Kidney (tissue), 14 donors: Measurements from ENCODE around the gene HAT1. TPM values are rescaled to one million over a fixed set of nuclear protein-coding genes. Genes with fewer than 3 reads are reported as not detected.

ENCODE experiments used
- DNase-seq, 5 donors: peaks; one replicate each; pipeline ENCODE4 v3.0.0-alpha.2; 2013 to 2020
- FAIRE-seq: peaks from 2 replicates; lab custom pipeline; 2012; peaks lifted over from hg19 to GRCh38; lab: Jason Lieb, UNC
- H3K27ac ChIP-seq, 2 donors: one replicate each; pipeline ENCODE4 v1.7.0; 2013; ENCODE audit warnings: low read depth in 2 of 2, low read length in 2 of 2, inconsistent platforms in 1 of 2
- H3K27me3 ChIP-seq: one replicate; pipeline ENCODE4 v1.7.1; 2013; ENCODE audit warnings: low read length, inconsistent platforms; ENCODE audit not compliant: control insufficient read depth, insufficient read depth
- H3K36me3 ChIP-seq, 3 donors: one replicate each; pipeline versions ENCODE4 v1.7.0 to v1.7.1; 2013; ENCODE audit warnings: low read length in 3 of 3, control low read depth in 1 of 3, inconsistent platforms in 1 of 3; ENCODE audit not compliant: insufficient read depth in 3 of 3, control insufficient read depth in 2 of 3
- H3K4me1 ChIP-seq, 3 donors: one replicate each; pipeline versions ENCODE4 v1.7.0 to v1.7.1; 2013; ENCODE audit warnings: low read length in 3 of 3, inconsistent platforms in 1 of 3, low read depth in 1 of 3; ENCODE audit not compliant: control insufficient read depth in 2 of 3, insufficient read depth in 2 of 3
- H3K4me3 ChIP-seq, 3 donors: one replicate each; pipeline versions ENCODE4 v1.7.0 to v1.8.1; 2013; ENCODE audit warnings: low read length in 3 of 3, control low read depth in 1 of 3, inconsistent platforms in 1 of 3
- H3K9ac ChIP-seq, 3 donors: one replicate each; pipeline versions ENCODE4 v1.7.0 to v1.7.1; 2013; ENCODE audit warnings: low read length in 3 of 3, control low read depth in 1 of 3, inconsistent platforms in 1 of 3
- H3K9me3 ChIP-seq, 3 donors: one replicate each; pipeline versions ENCODE4 v1.7.0 to v1.7.1; 2013; ENCODE audit warnings: low read length in 3 of 3, control low read depth in 1 of 3, inconsistent platforms in 1 of 3; ENCODE audit not compliant: control insufficient read depth in 2 of 3, insufficient read depth in 1 of 3
- intact Hi-C: fragments of 100-400 bp; cut with DNase I; formaldehyde crosslinking; loops from one replicate; pipeline ENCODE4 v1.11.1; 2022
- polyA plus RNA-seq: library from polyadenylated mRNA; stranded (reverse); fragments of 350-450 nt; fragmentation: Illumina TruSeq; extraction: RNeasy Lipid Tissue Mini Kit (QIAGEN cat#74804); gene quantifications from one replicate; pipeline ENCODE4 v1.2.3, GENCODE V29; 2014; ENCODE audit warnings: low read depth, low replicate concordance; ENCODE audit not compliant: insufficient read depth
- total RNA-seq: library from RNA; stranded (reverse); fragmentation: NEBNext Ultra II Directional; extraction: Animal tissue kit (Norgen Biotek cat#: 25700); gene quantifications from one replicate; pipeline ENCODE4 v1.2.1, GENCODE V29; 2021
- TF ChIP-seq, protein P1 (sequence below): IDR thresholded peaks from 3 replicates; pipeline ENCODE4 v1.5.1; 2012; ENCODE audit warnings: mild to moderate bottlenecking, moderate library complexity, borderline replicate concordance; ENCODE audit not compliant: insufficient read depth; ENCODE audit errors: extremely low read depth
- donor health status: control.
- donor health status: control.
- donor health status: control.
- donor health status: control.
- donor health status: control.
- donor health status: DM: yes; HTN: yes; CAD: no.
- donor health status: Normal renal cell carcinoma (clear cell type).

The HAT1 gene
- total and polyA plus RNA-seq, 2 donors from 2014 or later, result 35.2 to 35.8 TPM

DNA sequence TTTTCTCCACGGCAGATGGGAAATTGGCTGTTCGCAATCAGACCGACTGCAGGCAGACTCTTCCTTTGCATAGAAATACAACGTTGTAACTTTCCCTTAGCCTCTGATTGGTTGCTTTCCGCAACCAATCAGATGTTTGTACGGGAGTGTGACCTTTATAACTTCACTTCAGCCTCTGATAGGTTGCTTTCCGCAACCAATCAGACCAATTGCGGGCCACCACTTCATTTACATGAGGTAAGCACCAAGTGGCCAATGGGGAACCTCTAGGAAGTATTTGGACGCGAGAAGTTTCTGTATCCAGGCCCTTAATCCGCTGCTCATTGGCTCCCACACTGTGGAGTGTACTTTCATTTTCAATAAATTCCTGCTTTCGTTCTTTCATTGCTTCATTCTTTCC, 47.3 kb upstream of the HAT1 start:
- TF ChIP-seq, protein P1, sequence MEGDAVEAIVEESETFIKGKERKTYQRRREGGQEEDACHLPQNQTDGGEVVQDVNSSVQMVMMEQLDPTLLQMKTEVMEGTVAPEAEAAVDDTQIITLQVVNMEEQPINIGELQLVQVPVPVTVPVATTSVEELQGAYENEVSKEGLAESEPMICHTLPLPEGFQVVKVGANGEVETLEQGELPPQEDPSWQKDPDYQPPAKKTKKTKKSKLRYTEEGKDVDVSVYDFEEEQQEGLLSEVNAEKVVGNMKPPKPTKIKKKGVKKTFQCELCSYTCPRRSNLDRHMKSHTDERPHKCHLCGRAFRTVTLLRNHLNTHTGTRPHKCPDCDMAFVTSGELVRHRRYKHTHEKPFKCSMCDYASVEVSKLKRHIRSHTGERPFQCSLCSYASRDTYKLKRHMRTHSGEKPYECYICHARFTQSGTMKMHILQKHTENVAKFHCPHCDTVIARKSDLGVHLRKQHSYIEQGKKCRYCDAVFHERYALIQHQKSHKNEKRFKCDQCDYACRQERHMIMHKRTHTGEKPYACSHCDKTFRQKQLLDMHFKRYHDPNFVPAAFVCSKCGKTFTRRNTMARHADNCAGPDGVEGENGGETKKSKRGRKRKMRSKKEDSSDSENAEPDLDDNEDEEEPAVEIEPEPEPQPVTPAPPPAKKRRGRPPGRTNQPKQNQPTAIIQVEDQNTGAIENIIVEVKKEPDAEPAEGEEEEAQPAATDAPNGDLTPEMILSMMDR, result no peak
- H3K4me1 ChIP-seq, result peaks cover 0 to 8% (median 3%) of the 10 kb centered on the region in 3 donors
- no peak overlapping the region for H3K9ac ChIP-seq
- no peaks in the 10 kb centered on the region for H3K27me3 ChIP-seq
- FAIRE-seq, result no peak
- intact Hi-C loops, result no loop called here
- no peak overlapping the region for H3K4me3 ChIP-seq
- no peak overlapping the region for H3K27ac ChIP-seq
- H3K36me3 ChIP-seq, result peaks cover 0 to 3% (median 0%) of the 10 kb centered on the region in 3 donors
- no peak for DNase-seq
- no peaks in the 10 kb centered on the region for H3K9me3 ChIP-seq

- TF ChIP-seq, protein P1, result no peak
- peaks cover 0 to 8% (median 3%) of the 10 kb centered on the region in 3 donors for H3K4me1 ChIP-seq
- FAIRE-seq (no peak), DNase-seq (peak in 2 of 5 donors; percentile 21 to 30)
- intact Hi-C loops, result no loop called here
- H3K27me3 ChIP-seq, result no peaks in the 10 kb centered on the region
- no peaks in the 10 kb centered on the region for H3K9me3 ChIP-seq
- H3K36me3 ChIP-seq, result peaks cover 0 to 3% (median 0%) of the 10 kb centered on the region in 3 donors
- no peak overlapping the region for H3K9ac ChIP-seq
- H3K4me3 ChIP-seq, result no peak overlapping the region
- no peak overlapping the region for H3K27ac ChIP-seq
These were observed 43.7 kb upstream of the HAT1 start for GRCh38 chr2:171878481-171878993.

DNA sequence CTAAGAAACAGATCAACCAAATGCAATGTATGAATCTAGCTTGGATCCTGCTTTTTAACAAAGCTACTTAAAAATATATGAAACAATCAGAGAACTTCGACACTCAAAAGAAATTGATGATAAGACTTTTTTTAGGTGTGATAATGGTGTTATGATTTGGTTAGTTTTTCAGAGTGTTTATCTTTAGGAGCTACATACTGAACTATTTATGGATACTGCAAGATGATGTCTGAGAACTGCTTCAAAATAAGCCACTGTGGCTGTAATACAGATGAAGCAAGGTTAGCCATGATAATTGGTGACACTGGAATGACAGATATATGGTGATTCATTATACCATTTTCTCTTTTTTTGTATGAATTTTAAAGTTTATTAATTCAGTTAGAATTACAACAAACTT, 42.4 kb upstream of the HAT1 start:
- DNase-seq (no peak), FAIRE-seq (no peak)
- Histone ChIP-seq H3K4me1 (peaks cover 0 to 8% (median 3%) of the 10 kb centered on the region in 3 donors), H3K36me3 (peaks cover 0 to 2% (median 0%) of the 10 kb centered on the region in 3 donors), H3K9ac (no peak overlapping the region), H3K27me3 (no peaks in the 10 kb centered on the region), H3K27ac (no peak overlapping the region), H3K9me3 (no peaks in the 10 kb centered on the region), H3K4me3 (no peak overlapping the region)
- TF ChIP-seq, protein P1, result no peak
- intact Hi-C loops, result no loop called here

- no peak overlapping the region for H3K27ac ChIP-seq
- no peaks in the 10 kb centered on the region for H3K36me3 ChIP-seq
- DNase-seq, result no peak
- no peak overlapping the region for H3K4me3 ChIP-seq
- intact Hi-C loops, result no loop called here
- H3K9me3 ChIP-seq, result no peaks in the 10 kb centered on the region
- TF ChIP-seq, protein P1, result no peak
- H3K4me1 ChIP-seq, result peaks cover 0 to 8% (median 3%) of the 10 kb centered on the region in 3 donors
- no peak for FAIRE-seq
- H3K9ac ChIP-seq, result no peak overlapping the region
- H3K27me3 ChIP-seq, result no peaks in the 10 kb centered on the region
These were observed 41.5 kb upstream of the HAT1 start for GRCh38 chr2:171880774-171881173.
